ENCODE measurements around the gene BCAM.

GRCh38 chr19:44848812-44849447 is 40.0 kb downstream of the BCAM start:
- TF ChIP-seq SMC3 (conservative IDR thresholded peaks at IDR 0.05; ENCODE audit: poor library complexity) (no peak), EZH2 (IDR thresholded peaks at IDR 0.05; ENCODE audit: borderline replicate concordance, insufficient read depth, low read length, poor library complexity, severe bottlenecking) (no peak), TAF1 (IDR thresholded peaks at IDR 0.05; ENCODE audit: low read depth) (no peak), POLR2AphosphoS5 (IDR thresholded peaks at IDR 0.05) (no peak), MXI1 (conservative IDR thresholded peaks at IDR 0.05; ENCODE audit: poor library complexity, severe bottlenecking) (no peak), RAD21 (conservative IDR thresholded peaks at IDR 0.05) (no peak), EP300 (conservative IDR thresholded peaks at IDR 0.05; ENCODE audit: poor library complexity, severe bottlenecking) (no peak)
- TF ChIP-seq, protein P1, sequence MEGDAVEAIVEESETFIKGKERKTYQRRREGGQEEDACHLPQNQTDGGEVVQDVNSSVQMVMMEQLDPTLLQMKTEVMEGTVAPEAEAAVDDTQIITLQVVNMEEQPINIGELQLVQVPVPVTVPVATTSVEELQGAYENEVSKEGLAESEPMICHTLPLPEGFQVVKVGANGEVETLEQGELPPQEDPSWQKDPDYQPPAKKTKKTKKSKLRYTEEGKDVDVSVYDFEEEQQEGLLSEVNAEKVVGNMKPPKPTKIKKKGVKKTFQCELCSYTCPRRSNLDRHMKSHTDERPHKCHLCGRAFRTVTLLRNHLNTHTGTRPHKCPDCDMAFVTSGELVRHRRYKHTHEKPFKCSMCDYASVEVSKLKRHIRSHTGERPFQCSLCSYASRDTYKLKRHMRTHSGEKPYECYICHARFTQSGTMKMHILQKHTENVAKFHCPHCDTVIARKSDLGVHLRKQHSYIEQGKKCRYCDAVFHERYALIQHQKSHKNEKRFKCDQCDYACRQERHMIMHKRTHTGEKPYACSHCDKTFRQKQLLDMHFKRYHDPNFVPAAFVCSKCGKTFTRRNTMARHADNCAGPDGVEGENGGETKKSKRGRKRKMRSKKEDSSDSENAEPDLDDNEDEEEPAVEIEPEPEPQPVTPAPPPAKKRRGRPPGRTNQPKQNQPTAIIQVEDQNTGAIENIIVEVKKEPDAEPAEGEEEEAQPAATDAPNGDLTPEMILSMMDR (IDR thresholded peaks at IDR 0.05; ENCODE audit: poor library complexity, severe bottlenecking) = no peak

Measured in neural cell (in vitro differentiated cells).